Skin of body (tissue), 2 donors: ENCODE data around the gene PTPRN2. TPM values are rescaled to one million over a fixed set of nuclear protein-coding genes. Genes with fewer than 3 reads are reported as not detected.

Source experiments
- DNase-seq: peaks from one replicate; lab custom pipeline; 2025; lab: John Stamatoyannopoulos, UW
- total RNA-seq: library from RNA; depleted of rRNA; stranded (reverse); fragments of >200 nt; gene quantifications from one replicate; pipeline ENCODE4 v1.2.3, GENCODE V29; 2014

PTPRN2 gene
- total RNA-seq, 1 donor from 2014 or later = 0.99 TPM

DNA sequence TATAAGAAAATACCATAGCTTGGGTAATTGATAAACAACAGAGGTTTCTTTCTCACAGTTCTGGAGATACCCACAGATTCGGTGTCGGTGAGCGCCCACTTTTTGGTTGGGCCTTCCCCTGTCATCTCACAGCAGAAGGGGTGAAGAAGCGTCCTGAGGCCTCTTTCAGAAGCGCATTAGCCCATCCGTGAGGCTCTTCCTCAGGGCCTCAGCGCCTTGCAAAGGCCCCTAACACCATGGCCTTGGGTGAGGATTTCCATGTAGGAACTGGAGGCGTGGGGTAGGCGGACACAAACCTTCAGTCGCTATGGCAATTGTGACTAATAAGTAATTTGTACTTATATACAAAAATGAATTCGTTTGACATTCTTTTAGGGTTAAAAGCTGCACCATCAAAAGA, 316.0 kb downstream of the PTPRN2 start:
- no peak for DNase-seq

DNA sequence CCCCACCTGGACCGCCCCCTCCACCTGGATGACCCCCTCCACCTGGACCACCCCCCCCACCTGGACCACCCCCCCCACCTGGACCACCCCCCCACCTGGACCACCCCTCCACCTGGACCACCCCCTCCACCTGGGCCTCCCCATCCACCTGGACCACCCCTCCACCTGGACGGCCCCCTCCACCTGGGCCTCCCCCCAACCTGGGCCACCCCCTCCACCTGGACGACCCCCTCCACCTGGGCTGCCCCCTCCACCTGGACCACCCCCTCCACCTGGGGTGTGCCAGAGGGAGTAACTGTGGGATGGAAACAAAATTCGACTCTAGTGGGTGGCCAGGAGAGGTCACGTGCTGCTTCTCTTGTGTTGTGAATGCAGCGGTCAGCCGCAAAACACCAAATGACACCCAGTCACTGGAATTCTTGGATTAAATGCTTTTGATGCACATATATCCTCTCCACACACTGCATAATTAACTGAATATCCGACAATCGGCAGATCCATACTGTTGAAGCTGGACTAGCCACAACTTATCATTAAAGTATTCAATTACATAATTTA, 316.7 kb downstream of the PTPRN2 start:
- DNase-seq = no peak

DNA sequence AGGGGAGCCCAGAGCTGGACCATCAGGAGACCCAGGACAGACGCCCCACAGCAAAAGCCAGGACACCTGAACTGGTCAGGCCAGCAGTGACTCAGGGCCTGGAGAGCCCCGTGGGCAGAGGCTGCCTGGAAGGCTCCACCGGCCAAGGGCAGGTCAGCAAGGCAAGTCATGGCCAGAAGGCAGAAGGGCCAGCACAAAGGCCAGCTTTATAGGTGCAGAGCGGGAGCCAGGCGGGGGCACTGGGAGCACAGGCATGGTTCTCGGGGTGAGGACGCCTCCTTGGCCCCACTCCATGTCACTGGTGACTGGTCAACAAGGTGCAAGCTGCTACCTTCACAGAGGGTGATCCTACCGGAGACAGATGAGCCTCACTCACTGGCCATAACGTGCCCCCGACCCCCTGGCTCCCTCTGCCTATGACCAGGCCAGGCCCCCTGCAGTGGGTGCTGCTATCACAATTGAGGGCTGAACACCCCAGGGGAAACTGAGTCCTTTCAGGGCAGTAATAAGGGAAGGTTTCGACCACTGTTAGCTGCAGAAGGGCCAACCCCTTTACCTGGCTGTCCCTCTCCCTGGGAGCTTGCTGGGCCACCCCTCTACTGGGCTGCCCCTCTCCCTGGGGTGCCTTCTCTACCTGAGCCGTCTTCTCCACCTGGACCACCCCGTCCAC, 317.4 kb downstream of the PTPRN2 start:
- DNase-seq = no peak

DNA sequence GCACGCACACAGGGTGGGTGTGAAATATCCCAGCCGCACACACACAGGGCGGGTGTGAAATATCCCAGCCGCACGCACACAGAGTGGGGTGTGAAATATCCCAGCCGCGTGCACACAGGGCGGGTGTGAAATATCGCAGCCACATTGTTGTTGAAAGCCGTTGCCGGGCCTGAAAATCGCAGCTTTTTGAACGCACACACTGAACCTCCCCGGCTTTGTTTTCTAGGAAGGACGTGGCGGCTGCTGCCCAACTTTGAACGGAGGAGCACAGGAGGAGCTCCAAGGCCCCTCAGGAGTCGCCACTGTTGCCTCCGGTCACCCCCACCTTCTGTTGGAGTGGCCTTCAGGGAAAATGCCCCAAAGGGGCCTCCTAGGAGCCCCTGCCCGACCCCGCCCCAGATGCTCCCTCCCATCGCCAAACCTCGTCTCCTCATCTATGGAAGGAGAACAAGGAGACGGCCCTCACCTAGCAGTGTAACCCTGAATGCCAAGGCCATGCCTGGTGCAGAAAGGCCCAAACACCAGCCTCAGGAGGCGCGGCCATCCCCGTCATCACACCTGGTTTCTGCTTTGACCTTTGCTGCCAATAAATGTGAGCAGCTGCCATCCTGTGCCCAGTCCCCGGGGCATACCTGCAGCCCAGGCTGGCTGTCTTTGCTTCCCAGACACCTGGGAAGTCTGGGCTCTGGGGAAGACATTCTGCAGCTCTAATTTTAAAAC, 318.6 kb downstream of the PTPRN2 start:
- no peak for DNase-seq

DNA sequence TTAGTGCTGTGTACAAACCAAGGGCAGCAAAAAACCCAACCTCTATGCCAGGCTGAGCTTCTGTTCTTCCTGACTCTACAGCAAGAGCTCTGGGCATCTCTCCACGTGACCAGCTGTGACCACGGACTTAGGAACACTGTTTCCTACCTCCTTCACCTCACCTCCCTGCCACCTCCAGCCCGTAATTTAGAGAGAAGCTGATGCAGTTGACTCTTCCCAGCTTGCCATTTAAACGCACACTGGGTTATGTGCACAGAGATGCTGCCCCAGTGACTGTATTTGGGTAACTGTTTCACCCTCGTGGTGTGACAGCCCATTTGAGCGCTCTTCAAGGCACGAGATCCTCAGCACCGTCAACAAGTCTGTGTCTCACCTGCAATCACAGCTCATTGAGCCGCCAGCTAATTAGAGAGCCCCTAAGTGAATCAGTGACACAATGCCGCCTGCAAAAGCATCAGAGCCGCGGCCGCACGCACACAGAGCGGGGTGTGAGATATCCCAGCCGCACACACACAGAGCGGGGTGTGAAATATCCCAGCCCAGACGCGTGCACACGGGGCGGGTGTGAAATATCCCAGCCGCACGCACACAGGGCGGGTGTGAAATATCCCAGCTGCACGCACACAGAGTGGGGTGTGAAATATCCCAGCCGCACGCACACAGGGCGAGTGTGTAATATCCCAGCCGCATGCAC, 319.7 kb downstream of the PTPRN2 start:
- DNase-seq = no peak

DNA sequence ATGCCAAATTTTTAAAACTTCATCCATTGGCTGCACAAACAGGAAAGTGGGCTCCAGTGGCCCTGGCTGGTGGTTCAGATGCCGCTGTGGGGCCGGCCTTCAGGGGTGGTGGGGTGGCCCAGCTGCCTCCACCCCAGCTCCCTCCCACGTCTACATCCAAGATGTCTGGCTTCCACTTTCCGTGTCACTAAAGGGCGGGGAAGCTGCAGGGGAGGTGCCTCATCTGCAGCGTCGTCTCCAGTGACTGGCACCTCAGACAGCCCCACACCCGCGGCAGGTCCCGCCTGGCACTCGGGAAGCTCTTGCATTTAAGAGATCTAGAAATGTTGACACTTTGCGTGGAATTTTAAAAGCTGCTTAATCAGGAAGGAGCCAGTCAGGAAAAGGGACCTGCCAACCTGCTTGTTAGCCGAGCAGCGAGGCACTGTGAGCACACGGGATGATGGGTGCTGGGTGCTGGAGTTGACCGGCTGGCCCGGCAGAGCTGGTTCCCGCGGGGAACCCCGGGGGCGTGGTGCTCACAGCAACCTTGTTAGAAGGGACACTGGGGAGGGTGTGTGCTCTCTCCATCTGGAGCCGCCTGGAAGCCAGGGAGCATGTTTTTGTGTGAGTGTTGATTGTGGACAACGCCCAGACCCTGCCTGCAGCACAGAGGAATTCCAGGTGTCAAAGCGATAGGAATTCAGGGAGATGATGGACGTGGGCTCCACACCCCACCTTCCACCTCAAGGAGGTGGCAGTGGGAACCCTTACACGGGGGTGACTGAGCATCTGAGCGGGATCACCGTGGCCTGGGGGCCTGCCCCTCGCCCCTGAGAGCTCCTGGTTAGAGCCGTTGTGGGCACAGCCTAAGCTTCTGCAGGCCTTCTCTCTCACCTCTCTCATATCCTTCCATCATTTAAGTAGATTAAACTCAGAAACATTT, 320.5 kb downstream of the PTPRN2 start:
- no peak for DNase-seq

DNA sequence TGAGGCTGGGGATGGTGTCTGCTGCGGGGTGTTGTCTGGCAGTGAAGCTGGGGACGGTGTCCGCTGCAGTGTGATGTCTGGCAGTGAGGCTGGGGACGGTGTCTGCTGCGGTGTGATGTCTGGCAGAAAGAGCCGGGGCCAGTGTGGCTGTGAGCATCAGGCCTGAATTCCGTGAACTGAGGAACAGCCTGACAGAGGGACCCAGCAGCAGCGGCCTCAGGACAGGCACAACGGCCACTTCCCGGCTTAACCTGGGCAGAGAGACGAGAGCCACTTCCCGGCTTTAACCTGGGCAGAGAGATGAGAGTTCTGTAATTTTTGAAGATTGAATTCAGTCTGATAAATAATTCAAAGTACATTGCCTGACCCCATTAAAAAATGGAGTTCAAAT, 321.2 kb downstream of the PTPRN2 start:
- no peak for DNase-seq

DNA sequence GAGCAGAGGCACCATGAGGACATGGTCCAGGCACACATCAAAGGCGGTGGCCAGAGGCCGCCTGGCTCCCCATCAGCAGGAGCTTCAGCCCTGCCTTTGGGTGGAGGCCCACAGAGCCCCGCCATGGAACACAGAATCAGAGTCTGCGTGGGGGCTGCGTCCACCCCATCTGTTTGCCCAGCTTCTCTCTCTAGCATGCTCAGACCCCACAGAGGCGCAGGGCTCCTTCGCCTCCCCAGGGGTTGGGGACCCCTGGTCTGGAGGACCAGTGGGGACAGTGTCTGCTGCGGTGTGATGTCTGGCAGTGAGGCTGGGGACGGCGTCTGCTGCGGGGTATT, 321.9 kb downstream of the PTPRN2 start:
- no peak for DNase-seq

DNA sequence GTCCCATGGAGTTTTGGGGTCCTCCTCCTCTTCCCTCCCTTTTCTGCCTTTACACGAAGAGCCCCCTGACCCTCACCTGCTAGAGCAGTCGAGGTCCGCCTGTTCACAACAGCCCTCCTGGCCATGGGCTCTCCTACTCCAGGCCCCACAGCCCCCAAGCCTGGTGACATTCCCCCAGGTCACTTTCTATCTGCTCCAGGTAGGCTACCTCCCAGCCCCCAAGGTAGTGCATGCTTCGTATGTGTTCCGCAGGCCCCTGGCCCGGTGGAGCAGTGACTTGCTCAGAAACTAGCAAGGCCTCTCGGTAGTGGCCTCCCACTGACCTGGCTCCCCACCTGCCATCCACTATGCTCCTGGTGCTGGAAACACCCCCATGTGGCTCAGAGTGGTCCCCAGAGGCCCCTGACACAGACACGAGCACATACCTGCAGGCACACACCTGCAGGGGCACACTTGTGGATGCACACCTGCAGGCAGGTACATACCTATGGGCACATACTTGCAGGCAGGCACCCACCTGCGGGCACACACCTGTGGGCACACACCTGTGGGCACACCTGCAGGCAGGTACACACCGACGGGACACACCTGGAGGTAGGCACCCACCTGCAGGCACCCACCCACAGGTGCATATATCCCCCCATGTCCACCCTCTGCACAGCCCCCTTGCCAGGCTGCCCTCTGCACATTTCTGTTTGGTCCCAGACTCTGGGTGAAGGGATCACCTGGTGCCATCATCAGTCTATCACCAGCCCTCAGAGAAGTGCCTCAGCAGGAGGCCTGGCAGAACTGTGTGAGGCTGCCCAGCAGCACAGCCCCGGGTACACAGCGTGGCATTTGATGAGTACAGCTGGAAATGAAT, 322.5 kb downstream of the PTPRN2 start:
- DNase-seq = no peak

DNA sequence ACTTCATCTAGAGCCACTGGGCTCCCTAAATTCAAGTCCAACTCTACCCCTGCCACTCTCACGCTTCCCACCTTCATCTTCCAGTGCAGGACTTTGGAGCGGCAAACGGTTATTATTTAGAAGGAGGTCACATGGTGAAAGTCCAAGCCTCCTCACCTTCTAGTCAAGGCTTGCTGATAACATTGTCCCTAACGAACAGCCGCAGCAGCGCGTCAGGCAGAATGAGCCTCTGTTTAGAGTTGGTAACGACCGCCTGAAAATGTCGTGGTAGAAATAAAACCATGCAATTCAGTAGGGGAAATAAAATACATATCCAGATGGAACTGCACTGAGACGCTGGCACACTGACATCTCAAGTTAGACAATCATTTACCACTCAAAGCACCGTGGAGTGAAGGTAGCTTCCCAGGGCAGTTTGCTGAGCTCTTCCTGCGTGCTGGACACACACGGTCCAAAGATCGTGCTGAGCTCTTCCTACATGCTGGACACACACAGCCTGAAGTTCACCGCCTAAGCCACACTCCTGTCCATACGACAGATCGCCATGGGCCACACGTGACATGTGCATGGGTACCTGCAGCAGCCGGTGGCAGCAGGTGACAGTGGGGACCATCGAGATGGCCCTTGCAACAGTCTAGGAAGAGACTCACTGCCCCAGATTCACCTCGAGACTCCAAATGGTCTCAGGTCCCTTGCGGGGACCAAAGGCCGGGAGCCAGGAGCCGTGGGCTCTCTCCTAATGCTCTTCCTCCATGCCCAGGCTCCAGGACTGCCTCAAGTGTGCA, 323.5 kb downstream of the PTPRN2 start:
- no peak for DNase-seq

DNA sequence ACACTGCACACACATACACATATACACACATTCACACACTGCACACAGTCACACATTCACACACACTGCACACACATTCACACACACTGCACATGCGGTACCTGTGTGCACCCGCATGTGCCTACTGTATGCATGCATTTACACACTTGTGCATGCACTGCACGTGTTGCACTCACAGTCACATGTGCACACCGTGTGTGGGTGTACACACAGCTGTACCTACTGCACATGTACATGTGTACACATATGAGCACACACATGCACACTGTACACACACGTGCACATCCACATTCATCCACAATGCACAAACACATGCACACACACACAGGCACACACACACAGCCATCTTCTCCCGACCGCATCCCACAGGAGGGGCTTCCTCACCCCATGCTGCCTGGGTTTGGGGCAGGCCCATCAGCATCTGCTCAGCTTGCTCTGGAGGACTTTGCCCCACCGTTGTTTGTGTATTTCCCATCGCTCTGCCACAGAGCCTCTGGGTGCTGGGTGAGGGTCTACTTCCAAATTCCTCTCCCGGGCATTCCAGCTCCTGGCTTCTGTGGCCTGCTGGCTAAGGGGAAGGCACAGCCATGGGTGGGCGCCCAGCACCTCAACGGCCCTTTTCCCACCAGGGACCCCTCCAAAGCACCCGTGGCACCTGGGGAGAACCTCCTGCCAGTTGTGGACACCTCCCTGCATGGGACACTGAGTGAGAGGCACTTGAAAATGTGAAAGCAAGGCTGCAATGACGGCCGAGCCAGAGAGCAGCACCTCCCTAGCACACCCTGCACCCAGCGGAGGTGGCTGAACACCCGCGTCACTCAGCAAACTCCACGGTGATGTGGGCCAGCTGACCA, 324.3 kb downstream of the PTPRN2 start:
- DNase-seq = no peak

DNA sequence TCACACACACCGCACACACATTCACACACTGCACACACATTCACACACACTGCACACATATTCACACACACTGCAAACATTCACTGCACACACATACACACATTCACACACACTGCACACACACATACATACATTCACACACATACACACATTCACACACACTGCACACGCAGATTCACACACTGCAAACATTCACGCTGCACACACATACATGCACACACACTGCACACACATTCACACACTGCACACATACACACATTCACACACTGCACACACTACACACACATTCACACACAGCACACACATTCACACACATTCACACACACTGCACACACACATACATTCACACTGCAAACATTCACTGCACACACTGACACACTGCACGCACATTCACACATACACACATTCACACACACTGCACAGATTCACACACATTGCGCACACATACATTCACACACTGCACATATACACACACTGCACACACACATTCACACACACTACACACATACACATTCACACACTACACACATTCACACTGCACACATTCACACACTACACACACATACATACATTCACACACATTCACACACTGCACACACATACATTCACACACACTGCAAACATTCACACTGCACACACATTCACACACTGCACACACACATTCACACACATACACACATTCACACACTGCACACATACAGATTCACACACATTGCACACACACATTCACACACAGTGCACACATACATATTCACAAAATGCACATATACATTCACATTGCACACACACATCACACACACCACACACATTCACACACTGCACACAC, 325.1 kb downstream of the PTPRN2 start:
- DNase-seq = no peak

DNA sequence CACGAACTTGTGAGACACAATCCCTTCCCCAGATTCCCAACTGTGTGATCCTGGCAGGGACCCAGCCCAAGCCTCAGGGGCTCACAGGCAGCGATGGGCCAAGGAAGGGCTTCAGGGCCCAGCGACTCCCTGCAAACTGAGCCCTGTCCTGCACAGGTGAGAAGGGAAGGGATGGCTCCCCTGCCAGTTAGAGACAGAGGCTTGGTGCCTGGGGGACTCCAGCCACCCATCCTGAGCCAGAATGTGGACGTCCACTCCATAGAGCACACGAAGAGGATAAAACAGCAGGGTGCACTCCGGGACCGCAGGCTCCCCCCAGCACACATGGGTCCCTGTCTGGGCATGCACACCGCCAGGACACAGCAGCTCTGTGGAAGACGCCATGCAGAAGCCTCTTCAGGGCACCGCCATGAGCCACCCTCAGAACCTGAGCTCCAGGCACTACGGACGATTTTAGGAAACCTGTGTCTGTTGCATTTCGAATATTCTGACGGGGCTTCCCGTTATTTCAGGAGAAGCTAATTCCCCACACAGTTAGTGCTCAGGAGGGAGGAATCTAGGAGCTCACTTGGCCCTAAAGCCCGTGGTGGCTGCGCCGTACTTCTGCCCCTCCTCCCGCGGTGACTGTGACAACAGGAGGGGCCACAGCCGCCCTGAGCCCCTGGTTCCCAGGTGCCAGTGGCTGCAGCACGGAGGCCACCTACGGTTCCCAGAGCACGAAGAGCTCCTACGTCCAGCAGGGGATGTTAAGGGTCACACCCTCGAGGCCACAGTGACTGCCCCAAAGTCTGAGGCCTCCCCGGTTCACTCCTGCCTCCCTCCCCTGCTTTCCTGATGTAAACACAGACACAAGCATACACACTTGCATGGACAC, 326.0 kb downstream of the PTPRN2 start:
- DNase-seq = no peak

DNA sequence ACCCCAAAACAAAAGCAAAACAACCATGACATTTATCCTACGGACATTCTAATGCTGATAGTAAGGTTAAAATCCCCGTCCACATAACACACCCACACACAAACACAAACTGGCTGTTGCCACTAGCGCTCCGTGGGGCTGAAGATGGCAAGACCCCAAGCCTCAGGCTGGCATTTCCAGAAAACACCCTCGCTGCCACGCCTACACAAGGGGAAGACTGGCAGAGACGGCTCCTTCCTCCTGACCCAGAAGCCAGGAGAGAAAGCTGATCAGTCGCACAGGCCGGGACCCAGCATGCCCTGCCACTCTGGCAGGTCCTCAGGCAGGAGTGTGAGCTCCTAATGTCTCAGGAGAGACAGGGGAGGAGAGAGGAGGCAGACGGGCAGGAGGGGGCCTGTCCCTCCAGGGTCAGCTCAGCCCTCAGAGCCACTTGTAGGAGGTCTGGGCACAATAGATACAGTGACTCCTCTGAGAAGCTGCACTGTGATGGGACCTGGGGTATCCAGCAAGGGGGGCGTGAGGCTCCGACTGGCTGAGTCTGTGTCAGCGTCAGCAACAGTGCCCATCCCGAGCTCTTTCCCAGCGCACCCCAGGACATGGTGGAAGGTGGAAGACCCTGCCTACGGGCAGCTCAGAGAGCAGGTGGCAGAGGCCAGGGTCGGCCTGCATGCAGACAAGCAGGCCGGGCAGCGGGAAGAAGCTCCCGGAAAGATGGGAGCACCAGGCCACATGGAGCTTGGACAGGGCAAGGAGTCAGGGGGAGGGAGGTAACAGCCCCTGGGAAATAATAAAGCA, 326.9 kb downstream of the PTPRN2 start:
- DNase-seq = no peak

DNA sequence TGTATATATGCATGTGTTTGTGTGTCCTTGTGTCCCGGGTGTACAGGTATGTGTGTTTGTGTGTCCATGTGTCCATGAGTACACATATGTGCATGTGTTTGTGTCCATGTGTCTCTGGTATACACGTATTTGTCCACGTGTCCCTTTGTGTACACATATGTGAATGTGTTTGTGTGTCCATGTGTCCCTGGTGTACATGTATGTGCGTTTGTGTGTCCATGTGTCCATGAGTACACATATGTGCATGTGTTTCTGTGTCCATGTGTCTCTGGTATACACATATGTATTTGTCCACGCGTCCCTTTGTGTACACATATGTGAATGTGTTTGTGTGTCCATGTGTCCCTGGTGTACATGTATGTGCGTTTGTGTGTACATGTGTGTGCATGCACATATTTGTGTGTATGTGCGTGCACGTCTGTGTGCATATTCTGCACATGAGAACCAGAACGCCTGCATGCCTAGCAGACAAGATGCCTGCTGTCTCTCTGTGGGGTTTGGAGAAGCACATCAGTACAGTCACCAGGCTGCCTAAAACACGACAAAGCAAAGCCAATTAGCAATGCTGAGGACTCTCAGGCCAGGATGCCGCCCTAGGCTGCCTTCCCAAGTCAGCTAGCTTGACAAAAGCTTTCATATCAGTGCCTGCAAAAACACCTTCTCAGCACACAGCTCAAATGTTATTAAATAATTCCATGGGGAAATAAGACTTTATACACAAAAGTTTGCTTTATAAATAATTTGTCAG, 327.8 kb downstream of the PTPRN2 start:
- no peak for DNase-seq
